Lung microvascular endothelial cell (primary cell): ENCODE results near the gene C1QTNF2. TPM values are rescaled to one million over a fixed set of nuclear protein-coding genes. Genes with fewer than 3 reads are reported as not detected.

Experiments
- DNase-seq, 2 donors: peaks; one replicate each; pipeline versions ENCODE4 v3.0.0 to v3.0.0-alpha.2; 2010; ENCODE audit warnings: low read depth in 2 of 2
- total RNA-seq: library from RNA; depleted of rRNA; stranded (reverse); fragments of >200 nt; gene quantifications from 2 replicates; pipeline ENCODE4 v1.2.1, GENCODE V29; 2014

C1QTNF2 gene
- total RNA-seq, 1 donor from 2014 or later: 0.20 TPM

DNA sequence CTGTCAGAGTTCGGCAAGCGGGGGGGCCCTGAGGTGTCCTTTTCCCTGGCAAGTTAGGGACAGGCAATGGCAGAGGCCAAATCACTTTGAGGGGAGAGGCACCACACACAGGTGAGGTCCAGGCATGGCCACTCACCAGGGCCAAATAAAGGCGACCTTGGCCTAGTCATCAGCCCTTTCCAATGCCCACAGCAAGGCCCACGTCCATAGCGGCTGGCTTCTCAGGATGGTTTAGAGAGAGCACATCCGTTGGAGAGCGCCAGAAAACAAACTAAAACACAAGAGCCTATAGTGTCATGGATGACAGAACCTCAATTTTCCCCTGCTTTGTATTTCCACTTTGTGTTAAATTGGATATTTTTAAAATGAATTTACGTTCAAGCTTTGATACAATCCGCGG, 65.1 kb downstream of the C1QTNF2 start:
- DNase-seq: no peak

GRCh38 chr5:160303690-160304089, 66.7 kb downstream of the C1QTNF2 start:
- DNase-seq: no peak

GRCh38 chr5:160298189-160298588, 72.2 kb downstream of the C1QTNF2 start:
- DNase-seq: no peak

DNA sequence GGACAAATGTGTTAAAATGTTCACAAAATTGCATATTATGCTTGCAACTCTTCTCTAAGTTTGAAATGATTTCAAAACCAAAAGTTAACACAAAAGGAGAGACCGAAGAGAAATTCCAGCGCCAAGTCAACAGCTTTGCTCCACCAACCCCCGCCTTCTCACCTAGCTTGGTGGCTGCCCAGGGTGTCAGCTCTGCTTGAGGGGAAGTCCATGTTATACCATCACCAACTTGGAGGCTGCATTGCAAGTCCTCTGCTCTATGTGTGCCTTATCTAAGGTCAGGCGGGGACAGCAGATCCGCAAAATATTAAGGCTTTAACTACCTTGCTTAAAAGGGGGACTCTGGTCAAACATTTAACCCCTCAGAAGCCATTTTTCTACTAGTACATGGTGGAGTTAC, 72.7 kb downstream of the C1QTNF2 start:
- no peak for DNase-seq

Other genes starting within 250 kb of the C1QTNF2 start
- not detected in 2 replicates for gene FABP6, start 141.1 kb downstream of the C1QTNF2 start, total RNA-seq
- 3.5 and 6.3 TPM in 2 replicates for gene CCNJL, start 58.1 kb downstream of the C1QTNF2 start, total RNA-seq
- gene FAM200C, start 29.4 kb upstream of the C1QTNF2 start, total RNA-seq: 2.0 and 3.2 TPM in 2 replicates
- 41.4 and 67.3 TPM in 2 replicates for gene SLU7, start 48.5 kb upstream of the C1QTNF2 start, total RNA-seq
- gene PTTG1, start 51.2 kb upstream of the C1QTNF2 start, total RNA-seq: 25.8 and 64.3 TPM in 2 replicates